Stimulated activated CD4-positive, alpha-beta T cell treated with anti-CD3 and anti-CD28 coated beads, Interleukin-1b, Interleukin-23, amount 100 ng/mL, for 1 hour (primary cell): ENCODE measurements around the gene ZNF648.
"Not testable (repeated sequence)": the region's sequence is repeated elsewhere in the genome, so short reads cannot be mapped to it uniquely, and the experiment has no call there.

Experiments
- DNase-seq, 2 donors: peaks; one replicate each; pipeline ENCODE4 v3.0.0-alpha.2; 2020; ENCODE audit warnings: low read depth in 2 of 2

Gene ZNF648

GRCh38 chr1:182061594-182061993 is at the start of gene ZNF648:
ZNF648 (minus strand) TSS chr1:182061712; CDS start chr1:182058010, 3,702 bp downstream.
- DNase-seq = no peak

- DNase-seq = no peak
Observed at GRCh38 chr1:182110635-182111034, 49.1 kb upstream of the ZNF648 start.

- DNase-seq = no peak
Observed at GRCh38 chr1:182109771-182110170, 48.3 kb upstream of the ZNF648 start.

- no peak for DNase-seq
Observed at GRCh38 chr1:182107209-182107608, 45.7 kb upstream of the ZNF648 start.

GRCh38 chr1:182102043-182102416 is 40.5 kb upstream of the ZNF648 start:
- no peak for DNase-seq

GRCh38 chr1:182101415-182102042 is 40.0 kb upstream of the ZNF648 start:
- DNase-seq = no peak

- no peak for DNase-seq
Observed at GRCh38 chr1:182098301-182098700, 36.8 kb upstream of the ZNF648 start.

GRCh38 chr1:182095946-182096345 is 34.4 kb upstream of the ZNF648 start:
- DNase-seq = no peak

- DNase-seq = not testable (repeated sequence)
Observed at GRCh38 chr1:182094514-182095005, 33.0 kb upstream of the ZNF648 start.

GRCh38 chr1:182093781-182094180 is 32.3 kb upstream of the ZNF648 start:
- no peak for DNase-seq

GRCh38 chr1:182092336-182092735 is 30.8 kb upstream of the ZNF648 start:
- no peak for DNase-seq

- DNase-seq = no peak
Observed at GRCh38 chr1:182091083-182091482, 29.6 kb upstream of the ZNF648 start.

GRCh38 chr1:182087719-182088350 is 26.3 kb upstream of the ZNF648 start:
- no peak for DNase-seq

GRCh38 chr1:182087304-182087703 is 25.8 kb upstream of the ZNF648 start:
- DNase-seq = no peak

- DNase-seq = no peak
Observed at GRCh38 chr1:182086620-182087019, 25.1 kb upstream of the ZNF648 start.

- no peak for DNase-seq
Observed at GRCh38 chr1:182086136-182086535, 24.6 kb upstream of the ZNF648 start.

GRCh38 chr1:182085726-182086125 is 24.2 kb upstream of the ZNF648 start:
- DNase-seq = no peak

- peak; percentile 54 to 61 for DNase-seq
Observed at GRCh38 chr1:182084487-182085316, 23.2 kb upstream of the ZNF648 start.

- DNase-seq = no peak
Observed at GRCh38 chr1:182083851-182084486, 22.5 kb upstream of the ZNF648 start.

- no peak for DNase-seq
Observed at GRCh38 chr1:182080955-182081582, 19.6 kb upstream of the ZNF648 start.

- no peak for DNase-seq
Observed at GRCh38 chr1:182080040-182080439, 18.5 kb upstream of the ZNF648 start.

- DNase-seq = no peak
Observed at GRCh38 chr1:182071924-182072323, 10.4 kb upstream of the ZNF648 start.
